ENCODE results near the gene ST3GAL6. TPM values are rescaled to one million over a fixed set of nuclear protein-coding genes. Genes with fewer than 3 reads are reported as not detected.
A peak's percentile ranks its signal among the peaks of the same experiment; 100 is the strongest.

The ST3GAL6 gene
- total and polyA plus RNA-seq, 2 of the 13 experiments (the other 11 are each of a cell fraction or from before 2014, with no cell fraction given) = 17.5 to 23.2 TPM

DNA sequence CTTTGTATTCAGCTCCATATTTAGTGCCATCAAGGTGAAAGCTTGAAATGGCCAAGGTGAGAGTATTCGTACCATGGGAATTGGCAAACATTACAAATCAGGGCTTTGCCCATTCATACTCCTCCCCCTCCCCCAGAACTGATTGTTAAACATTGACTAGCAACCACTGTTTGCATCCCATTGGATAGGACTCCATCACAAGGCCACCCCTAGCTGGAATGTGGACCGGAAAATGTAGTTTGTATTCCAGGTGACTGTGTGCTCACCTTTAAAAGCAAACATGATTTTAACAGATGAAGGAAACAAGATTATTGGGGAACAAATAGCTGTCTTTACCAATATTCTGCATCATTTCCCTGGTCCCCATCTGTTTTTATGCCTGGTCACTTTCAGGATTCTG lies 14.1 kb downstream of the ST3GAL6 start (continued):
- TF ChIP-seq MAFF (IDR thresholded peaks at IDR 0.05; ENCODE audit: low read depth, low read length) = no peak
- no peak for TF ChIP-seq IRX3 (CRISPR knock-in tag; IDR thresholded peaks at IDR 0.05; ENCODE audit: borderline replicate concordance, low read depth)
- TF ChIP-seq ZNF557 (CRISPR knock-in tag; IDR thresholded peaks at IDR 0.05) = no peak
- TF ChIP-seq, protein P1, sequence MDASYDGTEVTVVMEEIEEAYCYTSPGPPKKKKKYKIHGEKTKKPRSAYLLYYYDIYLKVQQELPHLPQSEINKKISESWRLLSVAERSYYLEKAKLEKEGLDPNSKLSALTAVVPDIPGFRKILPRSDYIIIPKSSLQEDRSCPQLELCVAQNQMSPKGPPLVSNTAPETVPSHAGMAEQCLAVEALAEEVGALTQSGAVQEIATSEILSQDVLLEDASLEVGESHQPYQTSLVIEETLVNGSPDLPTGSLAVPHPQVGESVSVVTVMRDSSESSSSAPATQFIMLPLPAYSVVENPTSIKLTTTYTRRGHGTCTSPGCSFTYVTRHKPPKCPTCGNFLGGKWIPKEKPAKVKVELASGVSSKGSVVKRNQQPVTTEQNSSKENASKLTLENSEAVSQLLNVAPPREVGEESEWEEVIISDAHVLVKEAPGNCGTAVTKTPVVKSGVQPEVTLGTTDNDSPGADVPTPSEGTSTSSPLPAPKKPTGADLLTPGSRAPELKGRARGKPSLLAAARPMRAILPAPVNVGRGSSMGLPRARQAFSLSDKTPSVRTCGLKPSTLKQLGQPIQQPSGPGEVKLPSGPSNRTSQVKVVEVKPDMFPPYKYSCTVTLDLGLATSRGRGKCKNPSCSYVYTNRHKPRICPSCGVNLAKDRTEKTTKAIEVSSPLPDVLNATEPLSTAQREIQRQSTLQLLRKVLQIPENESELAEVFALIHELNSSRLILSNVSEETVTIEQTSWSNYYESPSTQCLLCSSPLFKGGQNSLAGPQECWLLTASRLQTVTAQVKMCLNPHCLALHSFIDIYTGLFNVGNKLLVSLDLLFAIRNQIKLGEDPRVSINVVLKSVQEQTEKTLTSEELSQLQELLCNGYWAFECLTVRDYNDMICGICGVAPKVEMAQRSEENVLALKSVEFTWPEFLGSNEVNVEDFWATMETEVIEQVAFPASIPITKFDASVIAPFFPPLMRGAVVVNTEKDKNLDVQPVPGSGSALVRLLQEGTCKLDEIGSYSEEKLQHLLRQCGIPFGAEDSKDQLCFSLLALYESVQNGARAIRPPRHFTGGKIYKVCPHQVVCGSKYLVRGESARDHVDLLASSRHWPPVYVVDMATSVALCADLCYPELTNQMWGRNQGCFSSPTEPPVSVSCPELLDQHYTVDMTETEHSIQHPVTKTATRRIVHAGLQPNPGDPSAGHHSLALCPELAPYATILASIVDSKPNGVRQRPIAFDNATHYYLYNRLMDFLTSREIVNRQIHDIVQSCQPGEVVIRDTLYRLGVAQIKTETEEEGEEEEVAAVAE (CRISPR knock-in tag; IDR thresholded peaks at IDR 0.05; ENCODE audit: borderline replicate concordance) = no peak
- no peak for TF ChIP-seq ZBTB7A (CRISPR knock-in tag; IDR thresholded peaks at IDR 0.05)
- no peak for TF ChIP-seq YEATS4 (CRISPR knock-in tag; IDR thresholded peaks at IDR 0.05; ENCODE audit: borderline replicate concordance)
- TF ChIP-seq REL (CRISPR knock-in tag; conservative IDR thresholded peaks at IDR 0.05) = no peak
- TF ChIP-seq HDAC2 (CRISPR knock-in tag; IDR thresholded peaks at IDR 0.05) = peak; percentile 29; the same call in 1 of the 2 replicates
- TF ChIP-seq ZNF614 (CRISPR knock-in tag; IDR thresholded peaks at IDR 0.05; ENCODE audit: borderline replicate concordance) = no peak
- TF ChIP-seq BRF2 (CRISPR knock-in tag; IDR thresholded peaks at IDR 0.05) = no peak
- no peak for TF ChIP-seq SMC3 (IDR thresholded peaks at IDR 0.05; ENCODE audit: low read length)
- no peak for TF ChIP-seq ZNF24 (IDR thresholded peaks at IDR 0.05)
- TF ChIP-seq ZBTB44 (CRISPR knock-in tag; IDR thresholded peaks at IDR 0.05) = no peak
- TF ChIP-seq MAF1 (CRISPR knock-in tag; IDR thresholded peaks at IDR 0.05; ENCODE audit: borderline replicate concordance) = no peak
- peak; percentile 70 for TF ChIP-seq SALL1 (CRISPR knock-in tag; IDR thresholded peaks at IDR 0.05)
- TF ChIP-seq KDM5A (IDR thresholded peaks at IDR 0.05; ENCODE audit: borderline replicate concordance, low read length) = no peak
- TF ChIP-seq JUNB (CRISPR knock-in tag; IDR thresholded peaks at IDR 0.05; ENCODE audit: borderline replicate concordance) = no peak
- peak; percentile 56 for TF ChIP-seq BCL6 (CRISPR knock-in tag; IDR thresholded peaks at IDR 0.05)
- TF ChIP-seq HOXA9 (CRISPR knock-in tag; IDR thresholded peaks at IDR 0.05; ENCODE audit: borderline replicate concordance) = no peak
- no peak for TF ChIP-seq KLF6 (CRISPR knock-in tag; IDR thresholded peaks at IDR 0.05)
- TF ChIP-seq ZNF615 (CRISPR knock-in tag; IDR thresholded peaks at IDR 0.05; ENCODE audit: borderline replicate concordance) = no peak
- TF ChIP-seq RFXANK (CRISPR knock-in tag; IDR thresholded peaks at IDR 0.05) = no peak
- no peak for TF ChIP-seq MAZ (IDR thresholded peaks at IDR 0.05; ENCODE audit: borderline replicate concordance, low read depth, low read length)
- no peak for TF ChIP-seq MAZ (CRISPR knock-in tag; IDR thresholded peaks at IDR 0.05; ENCODE audit: low read depth)
- TF ChIP-seq NFYB (CRISPR knock-in tag; IDR thresholded peaks at IDR 0.05) = 0 out of 2 replicates have a peak, but pooled peaks have one; percentile 37
- TF ChIP-seq CBX2 (IDR thresholded peaks at IDR 0.05; ENCODE audit: low read depth, low read length) = no peak
- no peak for TF ChIP-seq CBX2 (CRISPR knock-in tag; IDR thresholded peaks at IDR 0.05; ENCODE audit: low read depth)
- no peak; the same call in 1 of the 2 replicates for TF ChIP-seq HMG20B (CRISPR knock-in tag; conservative IDR thresholded peaks at IDR 0.05)
